Neural cell (in vitro differentiated cells): ENCODE data around the gene FFAR3. TPM values are rescaled to one million over a fixed set of nuclear protein-coding genes. Genes with fewer than 3 reads are reported as not detected.

Experiments used
- H2AFZ ChIP-seq: fragments of 200-600, 300-800 bp; sonication (generic), shearing (Covaris generic); 2 replicates; pipeline ENCODE4 v1.6.0; 2014; ENCODE audit warnings: low read depth, mild to moderate bottlenecking, antibody characterized with exemption, low read length, moderate library complexity
- H3F3A ChIP-seq: fragments of 200-600 bp; shearing (Covaris generic); 2 replicates; pipeline ENCODE4 v1.6.1; 2016; ENCODE audit warnings: mild to moderate bottlenecking, moderate library complexity, mixed read lengths, antibody characterized with exemption, low read length; ENCODE audit not compliant: insufficient read depth, poor library complexity, severe bottlenecking
- H3K27ac ChIP-seq: fragments of 200-600, 300-800 bp; sonication (generic), shearing (Covaris generic); 2 replicates; pipeline ENCODE4 v1.5.1; 2014; ENCODE audit warnings: mild to moderate bottlenecking, low read length, moderate library complexity
- H3K27me3 ChIP-seq: fragments of 300-800, 200-600 bp; sonication (generic), shearing (Covaris generic); 2 replicates; pipeline ENCODE4 v1.6.0; 2014; ENCODE audit warnings: mild to moderate bottlenecking, low read depth, low read length, moderate library complexity; ENCODE audit not compliant: insufficient read depth
- H3K36me3 ChIP-seq: fragments of 300-800, 200-600 bp; sonication (generic), shearing (Covaris generic); 2 replicates; pipeline ENCODE4 v1.5.1; 2014; ENCODE audit warnings: mild to moderate bottlenecking, antibody characterized with exemption, low read length, moderate library complexity; ENCODE audit not compliant: insufficient read depth
- H3K4me2 ChIP-seq: fragments of 300-800, 200-600 bp; sonication (generic), shearing (Covaris generic); 2 replicates; pipeline ENCODE4 v1.6.0; 2014; ENCODE audit warnings: mild to moderate bottlenecking, low read length
- H3K4me3 ChIP-seq: fragments of 300-800, 200-600 bp; sonication (generic), shearing (Covaris generic); 2 replicates; pipeline ENCODE4 v1.5.1; 2014; ENCODE audit warnings: mild to moderate bottlenecking, low read length, moderate library complexity
- H3K79me2 ChIP-seq: fragments of 200-600 bp; shearing (Covaris generic); replicated peaks from 2 replicates; pipeline ENCODE4 v1.6.0; 2014; ENCODE audit warnings: mild to moderate bottlenecking, low read length, moderate library complexity; ENCODE audit not compliant: insufficient read depth
- H3K9ac ChIP-seq: fragments of 300-800, 200-600 bp; sonication (generic), shearing (Covaris generic); 2 replicates; pipeline ENCODE4 v1.6.1; 2016; ENCODE audit warnings: mild to moderate bottlenecking, low read length, mixed read lengths
- H3K9me2 ChIP-seq: fragments of 200-600 bp; shearing (Covaris generic); 2 replicates; pipeline ENCODE4 v1.6.1; 2016; ENCODE audit warnings: mild to moderate bottlenecking, low read length, mixed read lengths; ENCODE audit not compliant: insufficient read depth
- H3K9me3 ChIP-seq: fragments of 200-600, 300-800 bp; sonication (generic), shearing (Covaris generic); 2 replicates; pipeline ENCODE4 v1.6.1; 2016; ENCODE audit warnings: mild to moderate bottlenecking, mixed run types, low read length, moderate library complexity, mixed read lengths
- H4K20me1 ChIP-seq: fragments of 200-600 bp; shearing (Covaris generic); 2 replicates; pipeline ENCODE4 v1.6.1; 2016; ENCODE audit warnings: mild to moderate bottlenecking, mixed run types; ENCODE audit not compliant: insufficient read depth
- CTCF ChIP-seq: fragments of 450-650 bp; IDR thresholded peaks from 2 replicates; pipeline ENCODE4 v1.5.1; 2014; ENCODE audit warnings: antibody characterized with exemption, mild to moderate bottlenecking, moderate library complexity; ENCODE audit not compliant: poor library complexity, severe bottlenecking
- EP300 ChIP-seq: fragments of 450-650 bp; conservative IDR thresholded peaks from 2 replicates; pipeline ENCODE4 v1.6.1; 2014; ENCODE audit warnings: antibody characterized with exemption, mild to moderate bottlenecking, moderate library complexity; ENCODE audit not compliant: poor library complexity, severe bottlenecking
- EZH2 ChIP-seq: fragments of 200-600, 300-800 bp; shearing (Covaris generic), sonication (generic); IDR thresholded peaks from 2 replicates; pipeline ENCODE4 v1.6.1; 2014; ENCODE audit warnings: antibody characterized with exemption, low read length, borderline replicate concordance, mild to moderate bottlenecking; ENCODE audit not compliant: insufficient read depth, poor library complexity, severe bottlenecking
- MXI1 ChIP-seq: fragments of 450-650 bp; conservative IDR thresholded peaks from 2 replicates; pipeline ENCODE4 v1.6.1; 2014; ENCODE audit warnings: antibody characterized with exemption, mild to moderate bottlenecking; ENCODE audit not compliant: poor library complexity, severe bottlenecking
- POLR2AphosphoS5 ChIP-seq: IDR thresholded peaks from 2 replicates; pipeline ENCODE4 v1.6.1; 2012
- RAD21 ChIP-seq: fragments of 450-650 bp; conservative IDR thresholded peaks from 2 replicates; pipeline ENCODE4 v1.6.1; 2014; ENCODE audit warnings: antibody characterized with exemption, mild to moderate bottlenecking, moderate library complexity
- SMC3 ChIP-seq: fragments of 450-650 bp; conservative IDR thresholded peaks from 2 replicates; pipeline ENCODE4 v1.6.1; 2014; ENCODE audit warnings: antibody characterized with exemption, mild to moderate bottlenecking, moderate library complexity; ENCODE audit not compliant: poor library complexity
- TAF1 ChIP-seq: IDR thresholded peaks from 2 replicates; pipeline ENCODE4 v1.6.1; 2012; ENCODE audit warnings: low read depth
- polyA plus RNA-seq: library from polyadenylated mRNA; depleted of rRNA; stranded (reverse); fragments of >200 nt; gene quantifications from 2 replicates; pipeline ENCODE4 v1.2.3, GENCODE V29; 2014
- TF ChIP-seq, protein P1 (sequence below): IDR thresholded peaks from 2 replicates; pipeline ENCODE4 v1.6.1; 2012; ENCODE audit warnings: borderline replicate concordance

FFAR3 gene
- polyA plus RNA-seq, 1 donor from 2014 or later: not detected

GRCh38 chr19:35380450-35381124 lies 22.3 kb downstream of the FFAR3 start:
- Histone ChIP-seq H3K79me2 (no peaks in the 10 kb centered on the region), H3K9me2 (no peaks in the 10 kb centered on the region), H4K20me1 (no peaks in the 10 kb centered on the region), H3K4me2 (no peak overlapping the region), H3K36me3 (no peaks in the 10 kb centered on the region), H3K9me3 (no peaks in the 10 kb centered on the region), H3K27me3 (no peaks in the 10 kb centered on the region), H3K27ac (no peak overlapping the region), H3K4me3 (no peak overlapping the region), H3K9ac (no peak overlapping the region), H3F3A (no peaks in the 10 kb centered on the region), H2AFZ (no peak overlapping the region)
- no peak for TF ChIP-seq RAD21
- no peak for TF ChIP-seq EP300
- TF ChIP-seq SMC3: no peak
- no peak for TF ChIP-seq EZH2
- no peak for TF ChIP-seq CTCF
- no peak for TF ChIP-seq TAF1
- TF ChIP-seq MXI1: no peak
- no peak for TF ChIP-seq POLR2AphosphoS5
- TF ChIP-seq, protein P1, sequence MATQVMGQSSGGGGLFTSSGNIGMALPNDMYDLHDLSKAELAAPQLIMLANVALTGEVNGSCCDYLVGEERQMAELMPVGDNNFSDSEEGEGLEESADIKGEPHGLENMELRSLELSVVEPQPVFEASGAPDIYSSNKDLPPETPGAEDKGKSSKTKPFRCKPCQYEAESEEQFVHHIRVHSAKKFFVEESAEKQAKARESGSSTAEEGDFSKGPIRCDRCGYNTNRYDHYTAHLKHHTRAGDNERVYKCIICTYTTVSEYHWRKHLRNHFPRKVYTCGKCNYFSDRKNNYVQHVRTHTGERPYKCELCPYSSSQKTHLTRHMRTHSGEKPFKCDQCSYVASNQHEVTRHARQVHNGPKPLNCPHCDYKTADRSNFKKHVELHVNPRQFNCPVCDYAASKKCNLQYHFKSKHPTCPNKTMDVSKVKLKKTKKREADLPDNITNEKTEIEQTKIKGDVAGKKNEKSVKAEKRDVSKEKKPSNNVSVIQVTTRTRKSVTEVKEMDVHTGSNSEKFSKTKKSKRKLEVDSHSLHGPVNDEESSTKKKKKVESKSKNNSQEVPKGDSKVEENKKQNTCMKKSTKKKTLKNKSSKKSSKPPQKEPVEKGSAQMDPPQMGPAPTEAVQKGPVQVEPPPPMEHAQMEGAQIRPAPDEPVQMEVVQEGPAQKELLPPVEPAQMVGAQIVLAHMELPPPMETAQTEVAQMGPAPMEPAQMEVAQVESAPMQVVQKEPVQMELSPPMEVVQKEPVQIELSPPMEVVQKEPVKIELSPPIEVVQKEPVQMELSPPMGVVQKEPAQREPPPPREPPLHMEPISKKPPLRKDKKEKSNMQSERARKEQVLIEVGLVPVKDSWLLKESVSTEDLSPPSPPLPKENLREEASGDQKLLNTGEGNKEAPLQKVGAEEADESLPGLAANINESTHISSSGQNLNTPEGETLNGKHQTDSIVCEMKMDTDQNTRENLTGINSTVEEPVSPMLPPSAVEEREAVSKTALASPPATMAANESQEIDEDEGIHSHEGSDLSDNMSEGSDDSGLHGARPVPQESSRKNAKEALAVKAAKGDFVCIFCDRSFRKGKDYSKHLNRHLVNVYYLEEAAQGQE: no peak

DNA sequence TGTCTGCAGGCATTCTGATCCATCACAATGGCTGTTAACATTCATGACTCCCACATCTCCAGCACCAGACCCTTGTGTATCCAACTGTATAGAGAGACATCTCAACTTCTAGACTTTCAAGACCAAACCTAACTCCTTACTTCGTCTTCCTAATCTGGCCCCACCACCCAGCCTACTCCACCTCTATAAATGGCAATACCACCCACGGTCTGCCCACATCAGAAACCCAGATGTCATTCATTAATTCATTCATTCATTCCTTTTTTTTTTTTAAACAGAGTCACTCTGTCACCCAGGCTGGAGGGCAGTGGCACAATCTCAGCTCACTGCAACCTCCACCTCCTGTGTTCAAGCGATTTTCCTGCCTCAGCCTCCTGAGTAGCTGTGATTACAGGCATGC lies 23.1 kb downstream of the FFAR3 start:
- Histone ChIP-seq H3K9ac (no peak overlapping the region), H3K4me2 (no peak overlapping the region), H3K27ac (no peak overlapping the region), H3K9me2 (no peaks in the 10 kb centered on the region), H3K4me3 (no peak overlapping the region), H3F3A (no peaks in the 10 kb centered on the region), H3K79me2 (no peaks in the 10 kb centered on the region), H3K27me3 (no peaks in the 10 kb centered on the region), H3K9me3 (no peaks in the 10 kb centered on the region), H3K36me3 (no peaks in the 10 kb centered on the region), H2AFZ (no peak overlapping the region), H4K20me1 (no peaks in the 10 kb centered on the region)
- TF ChIP-seq, protein P1: no peak
- TF ChIP-seq EZH2 (no peak), TAF1 (no peak), RAD21 (no peak), CTCF (no peak), EP300 (no peak), POLR2AphosphoS5 (no peak), SMC3 (no peak), MXI1 (no peak)
